Astrocyte (in vitro differentiated cells and primary cell): ENCODE measurements around the gene ULK2.

Source experiments
- CTCF ChIP-seq: IDR thresholded peaks from 2 replicates; pipeline ENCODE4 v1.5.1; 2011; ENCODE audit warnings: low read depth, mild to moderate bottlenecking, inconsistent platforms, low read length, moderate library complexity; ENCODE audit not compliant: insufficient read depth
- EZH2 ChIP-seq: IDR thresholded peaks from 2 replicates; pipeline ENCODE4 v1.6.1; 2012; ENCODE audit warnings: mild to moderate bottlenecking, low read length, inconsistent platforms; ENCODE audit not compliant: insufficient read depth

DNA sequence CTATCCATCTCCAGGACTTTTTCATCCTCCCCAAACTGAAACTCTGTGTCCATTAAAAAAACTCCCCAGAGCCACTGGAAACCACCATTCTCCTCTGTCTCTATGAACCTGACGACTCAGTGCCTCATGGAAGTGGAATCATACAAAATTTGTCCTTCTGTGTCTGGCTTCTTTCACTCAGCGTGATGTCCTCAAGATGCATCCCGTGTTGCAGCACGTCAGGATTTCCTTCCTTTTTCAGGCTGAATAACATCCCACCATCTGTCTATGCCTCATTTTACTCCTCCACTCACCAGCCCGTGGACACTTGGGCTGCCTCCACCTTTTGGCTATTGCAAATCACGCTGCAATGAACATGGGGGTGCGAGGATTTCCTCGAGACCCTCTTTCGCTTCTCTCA is 107.0 kb downstream of the ULK2 start:
- no peak for TF ChIP-seq EZH2
- no peak for TF ChIP-seq CTCF
